ENCODE measurements around the gene FBXW5. TPM values are rescaled to one million over a fixed set of nuclear protein-coding genes. Genes with fewer than 3 reads are reported as not detected.

The FBXW5 gene
- total RNA-seq, 2 experiments from 2014 or later = 63.3 to 89.6 TPM

DNA sequence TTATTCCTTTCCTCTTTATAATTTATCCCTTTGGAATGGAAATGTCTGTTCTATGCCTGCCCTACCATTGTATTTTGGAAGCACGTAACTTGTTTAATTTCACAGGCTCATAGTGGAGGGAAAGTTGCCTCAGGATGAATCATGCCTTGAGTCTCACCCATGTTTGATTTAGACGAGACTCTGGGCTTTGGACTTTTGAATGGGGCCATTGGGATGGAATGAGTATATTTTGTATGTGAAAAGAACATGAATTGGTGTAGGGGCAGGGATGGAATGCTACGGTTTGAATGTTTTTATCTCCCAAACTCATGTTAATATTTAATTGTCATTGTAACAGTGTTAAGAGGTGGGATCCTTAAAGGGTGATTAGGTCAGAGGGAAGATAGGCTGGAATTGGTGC, 10.3 kb downstream of the FBXW5 start:
- Histone ChIP-seq H3K4me1 (ENCODE audit: insufficient read depth, low read length, poor library complexity, severe bottlenecking) (peaks cover 13% of the 10 kb centered on the region), H2AFZ (ENCODE audit: low read length) (no peak overlapping the region), H3K27ac (ENCODE audit: low read depth, low read length, poor library complexity, severe bottlenecking) (no peak overlapping the region), H3K4me3 (ENCODE audit: low read depth, low read length, poor library complexity, severe bottlenecking) (no peak overlapping the region), H3K36me3 (ENCODE audit: insufficient read depth, low read length) (peaks cover 64% of the 10 kb centered on the region), H3K9me2 (ENCODE audit: insufficient read depth, low read length) (no peaks in the 10 kb centered on the region), H3K9me3 (ENCODE audit: low read length) (no peaks in the 10 kb centered on the region), H3K79me2 (ENCODE audit: insufficient read depth, low read depth, low read length) (no peaks in the 10 kb centered on the region), H3K4me2 (ENCODE audit: low read length) (no peak overlapping the region), H4K20me1 (ENCODE audit: insufficient read depth, low read length) (no peaks in the 10 kb centered on the region)
- intact Hi-C loops (cut with micrococcal nuclease; ENCODE audit: unreplicated experiment) = no loop called here
- TF ChIP-seq CTCF (conservative IDR thresholded peaks at IDR 0.05; ENCODE audit: low read length) (no peak), EZH2phosphoT487 (IDR thresholded peaks at IDR 0.05; ENCODE audit: borderline replicate concordance, low read depth, low read length) (no peak)
- ChIA-PET CTCF (ENCODE audit: unreplicated experiment) (no interaction called here), POLR2A (no interaction called here)
- no TSS peak for BruUV-seq (replicated peaks)
- no peak for DNase-seq (ENCODE audit: low spot score)

DNA sequence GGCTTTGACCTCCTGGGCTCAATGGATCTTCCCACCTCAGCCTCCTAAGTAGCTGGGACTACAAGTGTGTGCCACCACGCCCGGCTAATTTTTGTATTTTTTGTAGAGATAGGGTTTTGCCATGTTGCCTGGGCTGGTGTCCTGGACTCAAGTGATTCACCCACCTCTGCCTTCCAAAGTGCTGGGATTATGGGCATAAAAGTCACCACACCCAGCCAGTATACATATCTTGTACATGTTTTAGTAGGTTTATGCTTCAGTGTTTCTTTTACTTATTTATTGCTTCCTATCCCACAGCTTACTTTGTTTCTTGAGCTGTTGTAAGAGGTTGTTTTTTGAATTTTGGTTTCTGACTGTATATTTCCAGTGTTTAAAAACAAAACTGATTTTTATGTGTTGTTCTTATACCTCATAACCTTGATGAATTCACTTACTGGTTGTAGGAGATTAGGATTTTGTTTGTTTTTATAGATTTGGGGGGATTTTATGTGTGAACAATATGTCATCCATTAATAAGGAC, 12.9 kb downstream of the FBXW5 start:
- H3K27ac ChIP-seq (ENCODE audit: low read depth, low read length, poor library complexity, severe bottlenecking) = no peak overlapping the region
- H3K79me2 ChIP-seq (ENCODE audit: insufficient read depth, low read depth, low read length) = no peaks in the 10 kb centered on the region
- DNase-seq (ENCODE audit: low spot score) = no peak
- BruUV-seq (replicated peaks) = no TSS peak
- intact Hi-C loops (cut with micrococcal nuclease; ENCODE audit: unreplicated experiment) = no loop called here
- H3K9me2 ChIP-seq (ENCODE audit: insufficient read depth, low read length) = no peaks in the 10 kb centered on the region
- ChIA-PET CTCF (ENCODE audit: unreplicated experiment) (no interaction called here), POLR2A (no interaction called here)
- peaks cover 13% of the 10 kb centered on the region for H3K4me1 ChIP-seq (ENCODE audit: insufficient read depth, low read length, poor library complexity, severe bottlenecking)
- TF ChIP-seq EZH2phosphoT487 (IDR thresholded peaks at IDR 0.05; ENCODE audit: borderline replicate concordance, low read depth, low read length) (no peak), CTCF (conservative IDR thresholded peaks at IDR 0.05; ENCODE audit: low read length) (no peak)
- H2AFZ ChIP-seq (ENCODE audit: low read length) = no peak overlapping the region
- H3K36me3 ChIP-seq (ENCODE audit: insufficient read depth, low read length) = peaks cover 69% of the 10 kb centered on the region
- H3K4me2 ChIP-seq (ENCODE audit: low read length) = no peak overlapping the region
- no peak overlapping the region for H3K4me3 ChIP-seq (ENCODE audit: low read depth, low read length, poor library complexity, severe bottlenecking)
- no peaks in the 10 kb centered on the region for H3K9me3 ChIP-seq (ENCODE audit: low read length)
- H4K20me1 ChIP-seq (ENCODE audit: insufficient read depth, low read length) = no peaks in the 10 kb centered on the region

GRCh38 chr9:136930014-136930413, 14.5 kb downstream of the FBXW5 start:
- Histone ChIP-seq H3K9me2 (ENCODE audit: insufficient read depth, low read length) (no peaks in the 10 kb centered on the region), H3K36me3 (ENCODE audit: insufficient read depth, low read length) (peaks cover 86% of the 10 kb centered on the region), H3K79me2 (ENCODE audit: insufficient read depth, low read depth, low read length) (no peaks in the 10 kb centered on the region), H3K27ac (ENCODE audit: low read depth, low read length, poor library complexity, severe bottlenecking) (no peak overlapping the region), H3K4me1 (ENCODE audit: insufficient read depth, low read length, poor library complexity, severe bottlenecking) (peaks cover 4% of the 10 kb centered on the region), H4K20me1 (ENCODE audit: insufficient read depth, low read length) (no peaks in the 10 kb centered on the region), H3K4me3 (ENCODE audit: low read depth, low read length, poor library complexity, severe bottlenecking) (no peak overlapping the region), H3K4me2 (ENCODE audit: low read length) (no peak overlapping the region), H2AFZ (ENCODE audit: low read length) (no peak overlapping the region), H3K9me3 (ENCODE audit: low read length) (no peaks in the 10 kb centered on the region)
- no peak for TF ChIP-seq CTCF (conservative IDR thresholded peaks at IDR 0.05; ENCODE audit: low read length)
- no peak for TF ChIP-seq EZH2phosphoT487 (IDR thresholded peaks at IDR 0.05; ENCODE audit: borderline replicate concordance, low read depth, low read length)
- no peak for DNase-seq (ENCODE audit: low spot score)
- intact Hi-C loops (cut with micrococcal nuclease; ENCODE audit: unreplicated experiment) = no loop called here
- BruUV-seq (replicated peaks) = no TSS peak
- POLR2A ChIA-PET = interaction anchor here (0.7 kb wide), 1 partner anchor 19 kb away, joined by 3 read pairs; no protein-coding TSS in a partner anchor
- CTCF ChIA-PET (ENCODE audit: unreplicated experiment) = no interaction called here
